HG03432 (cell line): ENCODE data around the gene DTX2.
"Not testable (repeated sequence)": the region's sequence is repeated elsewhere in the genome, so short reads cannot be mapped to it uniquely, and the experiment has no call there.

Source experiments
- ATAC-seq: cut with Tn5 transposase; IDR thresholded peaks from one replicate; pipeline ENCODE4 v1.9.1; 2021; ENCODE audit warnings: mild to moderate bottlenecking, moderate library complexity; ENCODE audit not compliant: unreplicated experiment

DTX2 gene

GRCh38 chr7:76442664-76443446, 18.7 kb upstream of the DTX2 start:
- ATAC-seq: not testable (repeated sequence)

- ATAC-seq: not testable (repeated sequence)
Measured at GRCh38 chr7:76443846-76444245, 17.7 kb upstream of the DTX2 start.

DNA sequence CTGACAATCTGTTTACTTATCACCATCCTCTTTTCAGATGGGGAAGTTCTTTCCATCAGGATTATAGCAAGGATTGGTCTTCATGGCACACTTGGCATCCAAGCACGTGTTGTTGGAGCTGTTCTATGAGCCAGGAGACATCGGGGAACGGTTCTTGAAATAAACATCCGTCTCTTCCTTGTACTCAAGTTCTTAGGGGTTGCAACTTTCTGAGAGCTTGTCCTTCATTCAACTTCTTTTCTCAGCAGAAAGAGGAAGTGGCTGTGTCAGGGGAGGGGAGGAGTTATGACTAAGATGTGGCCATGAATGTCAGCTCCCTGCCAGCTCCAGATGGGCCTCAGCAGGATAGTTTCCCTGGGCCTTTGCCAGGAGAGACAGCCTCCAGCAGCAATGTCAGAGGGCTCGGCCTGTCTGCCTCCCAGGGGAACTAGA, 15.9 kb upstream of the DTX2 start:
- peak; percentile 83 for ATAC-seq

GRCh38 chr7:76457017-76457416, 4.5 kb upstream of the DTX2 start:
- ATAC-seq: not testable (repeated sequence)

DNA sequence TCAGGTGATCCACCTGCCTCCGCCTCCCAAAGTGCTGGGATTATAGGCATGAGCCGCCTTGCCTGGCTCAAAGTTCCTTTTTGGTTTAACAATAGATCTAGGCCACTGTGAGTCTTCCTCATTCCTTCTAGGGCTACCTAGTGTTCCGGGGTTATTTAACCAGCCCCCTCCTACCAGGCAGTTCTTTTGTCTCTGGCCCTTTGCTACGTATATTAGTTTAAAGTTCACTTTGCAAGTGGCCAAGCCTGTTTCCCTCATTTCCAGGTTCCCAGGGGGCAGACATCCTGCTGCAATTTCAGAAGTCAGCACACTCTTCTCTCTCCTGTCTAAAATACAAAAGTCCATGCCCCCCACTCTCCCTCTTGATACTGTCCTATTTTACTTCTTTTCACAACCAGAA, 3.0 kb upstream of the DTX2 start:
- not testable (repeated sequence) for ATAC-seq

- not testable (repeated sequence) for ATAC-seq
Measured at GRCh38 chr7:76460767-76461166, 742 bp upstream of the DTX2 start.

DNA sequence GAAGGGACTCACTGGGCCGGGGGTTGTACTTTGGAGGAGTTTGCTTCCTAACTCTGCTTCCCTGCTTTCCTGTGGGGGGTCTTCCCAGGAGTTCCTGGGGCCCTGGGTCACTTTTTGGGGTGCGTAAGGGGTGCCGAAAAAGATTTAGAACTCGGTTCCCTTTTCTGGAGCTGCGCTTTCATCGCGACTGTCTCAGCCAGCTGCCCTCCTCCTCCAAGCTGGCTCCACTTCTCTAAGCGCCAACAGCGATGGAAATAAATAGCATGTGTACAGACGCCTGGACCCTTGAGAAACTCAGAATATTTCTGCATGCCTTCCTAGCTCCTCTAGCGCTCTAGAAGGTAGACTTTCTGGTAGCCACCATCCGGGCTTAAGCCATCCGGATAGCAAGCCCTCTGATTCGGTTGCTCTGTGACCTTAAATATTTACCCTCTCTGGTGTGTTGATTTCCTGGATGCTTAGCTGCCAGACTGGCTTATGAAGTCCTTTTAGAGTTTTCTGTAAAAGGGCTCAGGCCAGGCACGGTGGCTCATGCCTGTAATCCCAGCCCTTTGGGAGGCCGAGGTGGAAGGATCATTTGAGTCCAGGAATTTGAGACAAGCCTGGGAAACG, 868 bp downstream of the DTX2 start:
- not testable (repeated sequence) for ATAC-seq

DNA sequence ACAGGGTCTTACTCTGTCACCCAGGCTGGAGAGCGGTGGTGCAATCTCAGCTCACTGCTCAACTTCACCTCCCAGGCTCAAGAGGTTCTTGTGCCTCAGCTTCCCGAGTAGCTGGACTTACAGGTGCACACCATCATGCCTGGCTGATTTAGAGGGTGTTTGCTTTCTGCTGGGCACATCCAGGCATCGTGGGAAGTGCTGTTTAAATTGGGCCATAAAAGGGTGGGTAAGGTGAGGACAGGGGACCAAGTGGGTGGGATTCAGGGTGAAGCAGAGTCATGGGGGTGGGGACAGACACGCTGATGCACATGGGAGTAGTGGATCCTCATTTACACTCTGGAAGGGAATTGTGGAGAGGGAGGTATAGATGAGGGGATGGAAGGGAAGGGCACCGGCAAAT, 3.5 kb downstream of the DTX2 start:
- not testable (repeated sequence) for ATAC-seq

- ATAC-seq: not testable (repeated sequence)
Measured at GRCh38 chr7:76465950-76466349, 4.4 kb downstream of the DTX2 start.

DNA sequence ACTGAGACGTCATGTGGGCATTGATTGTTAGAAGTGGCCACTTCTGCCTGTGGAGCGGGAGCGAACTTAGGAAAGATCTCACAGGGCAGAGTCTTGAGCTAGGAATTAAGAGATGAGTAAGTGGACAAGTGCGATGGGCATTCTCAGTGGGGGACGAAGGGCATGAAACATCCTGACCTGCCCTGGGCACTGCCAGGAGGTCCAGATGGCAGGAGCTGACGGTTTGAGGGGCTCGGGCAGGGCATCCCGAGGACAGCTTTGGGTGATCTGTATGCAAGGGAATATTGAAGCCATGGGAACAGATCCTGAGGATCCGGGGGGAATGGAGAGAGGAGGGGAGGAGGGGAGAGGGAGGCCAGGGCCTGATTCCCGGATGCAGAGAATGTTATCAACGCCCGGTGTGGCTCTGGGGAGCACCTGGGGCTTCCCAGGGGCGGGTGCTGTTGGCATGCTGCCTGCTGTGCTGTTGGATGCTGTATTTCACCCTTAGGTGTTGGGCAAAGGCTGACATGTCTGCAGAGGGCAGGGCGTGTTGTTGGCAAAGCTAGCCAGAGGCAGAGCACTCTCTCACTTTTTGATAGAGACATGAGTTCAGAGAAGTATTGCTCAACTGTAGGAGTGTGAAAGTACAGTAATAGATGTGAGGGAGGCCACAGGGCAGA, 6.4 kb downstream of the DTX2 start:
- peak; percentile 48 for ATAC-seq

DNA sequence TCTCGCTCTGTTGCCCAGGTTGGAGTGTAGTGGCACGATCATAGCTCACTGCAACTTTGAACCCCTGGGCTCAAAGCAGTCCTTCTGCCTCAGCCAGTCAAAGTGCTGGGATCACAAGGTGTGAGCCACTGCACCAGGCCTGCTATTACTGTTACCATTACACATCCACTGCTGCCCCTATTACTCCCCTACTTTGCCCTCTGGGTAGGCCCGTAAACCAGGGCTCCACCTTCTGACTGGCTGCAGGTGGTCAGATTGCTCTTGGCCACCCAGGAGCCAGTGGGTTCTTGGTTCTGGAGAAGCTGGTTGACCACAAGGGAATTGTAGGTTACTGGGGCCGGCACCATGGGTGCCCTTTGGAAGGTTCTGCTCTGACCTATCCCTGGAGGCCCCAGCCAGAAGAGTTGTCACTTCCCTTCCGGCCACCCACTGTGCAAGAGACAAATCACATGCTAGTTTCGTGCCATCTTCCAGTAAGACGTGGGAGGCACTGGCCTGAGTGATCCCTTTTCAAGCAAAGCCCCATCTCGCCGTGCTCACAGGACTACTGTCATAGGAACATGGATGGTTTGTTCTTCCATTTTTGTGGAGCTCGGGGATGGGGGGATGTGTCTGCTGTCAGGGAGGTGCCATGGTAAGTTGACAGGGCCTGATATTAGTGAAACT, 10.2 kb downstream of the DTX2 start:
- ATAC-seq: not testable (repeated sequence)

DNA sequence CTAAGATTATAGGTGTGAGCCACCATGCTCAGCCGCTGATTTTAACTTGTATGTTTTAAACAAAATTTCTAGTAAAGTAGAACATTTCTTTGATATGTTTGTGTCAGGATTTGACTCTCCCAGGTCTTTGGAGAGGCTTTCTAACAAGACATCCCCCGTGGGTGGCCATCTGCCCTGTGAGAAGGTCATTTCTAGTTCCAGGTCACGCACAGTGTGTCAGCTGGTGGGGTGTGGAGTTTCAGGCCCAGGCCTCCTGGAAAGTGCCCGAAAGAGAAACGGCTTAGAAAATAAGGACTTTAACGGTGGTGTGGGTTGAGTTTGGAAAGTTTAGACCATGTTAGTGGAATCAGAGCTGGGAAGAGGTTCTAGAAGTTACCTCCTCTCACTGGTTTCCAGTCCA, 11.6 kb downstream of the DTX2 start:
- not testable (repeated sequence) for ATAC-seq

GRCh38 chr7:76476280-76476679, 14.8 kb downstream of the DTX2 start:
- ATAC-seq: not testable (repeated sequence)

GRCh38 chr7:76476742-76477474, 15.4 kb downstream of the DTX2 start:
- not testable (repeated sequence) for ATAC-seq

DNA sequence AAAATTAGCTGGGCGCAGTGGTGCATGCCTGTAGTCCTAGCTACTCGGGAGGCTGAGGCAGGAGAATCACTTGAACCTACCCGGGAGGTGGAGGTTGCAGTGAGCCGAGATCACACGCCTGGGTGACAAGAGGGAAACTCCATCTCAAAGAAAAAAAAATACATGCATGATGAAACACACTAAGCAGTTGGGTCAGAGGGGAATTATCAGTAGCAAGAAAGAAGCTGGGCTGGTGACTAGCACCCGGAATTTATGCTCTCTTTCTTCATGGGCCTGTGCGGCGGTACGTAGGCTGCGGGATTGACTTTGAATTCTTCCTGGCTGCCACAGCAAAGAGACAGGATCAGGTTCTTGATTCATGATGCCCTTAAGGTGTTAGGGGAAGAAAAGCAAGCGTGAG, 18.1 kb downstream of the DTX2 start:
- ATAC-seq: not testable (repeated sequence)

- not testable (repeated sequence) for ATAC-seq
Measured at GRCh38 chr7:76480403-76481253, 19.1 kb downstream of the DTX2 start.

GRCh38 chr7:76482660-76483059, 21.2 kb downstream of the DTX2 start:
- not testable (repeated sequence) for ATAC-seq

- not testable (repeated sequence) for ATAC-seq
Measured at GRCh38 chr7:76483081-76483480, 21.6 kb downstream of the DTX2 start.

DNA sequence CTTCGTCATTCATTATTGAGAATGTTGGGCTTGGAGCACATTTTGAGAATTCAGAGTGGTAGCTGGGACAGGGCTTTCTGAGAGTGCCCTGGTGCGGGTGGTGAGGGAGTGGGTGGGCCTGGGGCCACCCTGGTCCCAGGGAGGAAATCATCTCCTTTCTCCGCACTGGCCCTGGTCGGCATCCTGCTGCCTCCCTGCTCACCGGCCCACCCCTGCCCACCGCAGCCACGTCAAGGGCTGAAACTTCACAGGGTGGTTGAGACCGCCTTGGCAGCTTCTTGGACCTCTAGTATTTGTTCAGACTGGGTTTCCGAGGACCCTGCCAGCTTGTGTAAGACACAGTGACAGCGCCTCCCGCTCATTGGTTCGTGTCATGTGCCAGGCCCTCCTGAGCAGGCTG, 22.9 kb downstream of the DTX2 start:
- ATAC-seq: not testable (repeated sequence)
